ENCODE data around the gene MRPL52. TPM values are rescaled to one million over a fixed set of nuclear protein-coding genes. Genes with fewer than 3 reads are reported as not detected.

Gene MRPL52
- total RNA-seq, 1 donor from 2014 or later = 28.1 TPM

DNA sequence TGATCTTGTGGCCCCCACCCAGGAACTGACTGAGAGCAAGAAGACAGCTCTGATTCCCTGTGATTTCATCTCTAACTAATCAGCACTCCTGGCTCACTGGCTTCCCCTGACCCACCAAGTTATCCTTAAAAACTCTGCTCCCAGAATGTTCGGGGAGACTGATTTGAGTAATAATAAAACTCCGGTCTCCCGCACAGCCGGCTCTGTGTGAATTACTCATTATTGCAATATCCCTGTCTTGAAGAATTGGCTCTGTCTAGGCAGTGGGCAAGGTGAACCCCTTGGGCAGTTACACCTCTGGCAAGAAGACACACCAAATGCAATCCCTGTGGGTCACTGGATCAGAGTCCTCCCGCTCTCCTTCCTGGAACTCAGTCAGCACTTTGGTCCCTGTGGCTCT is 35.7 kb upstream of the MRPL52 start:
- Histone ChIP-seq H3K4me3 (no peak overlapping the region), H3F3A (ENCODE audit: low read depth) (no peaks in the 10 kb centered on the region), H3K27ac (no peak overlapping the region), H3K4me1 (no peaks in the 10 kb centered on the region), H3K9me3 (ENCODE audit: low read depth) (no peaks in the 10 kb centered on the region), H3K9ac (no peak overlapping the region), H3K79me2 (ENCODE audit: low read depth) (no peaks in the 10 kb centered on the region), H2AFZ (replicated peaks) (no peak overlapping the region), H3K36me3 (no peaks in the 10 kb centered on the region), H3K4me2 (no peak overlapping the region), H4K20me1 (ENCODE audit: low read depth) (no peaks in the 10 kb centered on the region), H3K27me3 (no peaks in the 10 kb centered on the region)
- no peaks in the 10 kb centered on the region for H3K36me3 Mint-ChIP-seq
- H3K27ac Mint-ChIP-seq = peak overlapping the region; percentile 69
- no peaks in the 10 kb centered on the region for H3K9me3 Mint-ChIP-seq
- H3K4me3 Mint-ChIP-seq = no peak overlapping the region
- H3K27me3 Mint-ChIP-seq (ENCODE audit: insufficient read depth, low read depth) = peaks cover 6% of the 10 kb centered on the region
- no peak for DNase-seq (ENCODE audit: low spot score)
- H3K4me1 Mint-ChIP-seq = peaks cover 7% of the 10 kb centered on the region
- no peak for TF ChIP-seq CTCF (IDR thresholded peaks at IDR 0.05)
- TF ChIP-seq EZH2 (IDR thresholded peaks at IDR 0.05) = no peak
- no peak for TF ChIP-seq EZH2phosphoT487 (IDR thresholded peaks at IDR 0.05)

- H3K79me2 ChIP-seq (ENCODE audit: low read depth) = no peaks in the 10 kb centered on the region
- H3K36me3 Mint-ChIP-seq = no peaks in the 10 kb centered on the region
- TF ChIP-seq CTCF (IDR thresholded peaks at IDR 0.05) (no peak), EZH2phosphoT487 (IDR thresholded peaks at IDR 0.05) (no peak), EZH2 (IDR thresholded peaks at IDR 0.05) (no peak)
- no peak overlapping the region for H3K27ac Mint-ChIP-seq
- H4K20me1 ChIP-seq (ENCODE audit: low read depth) = no peaks in the 10 kb centered on the region
- H3K4me3 ChIP-seq = no peak overlapping the region
- H3K27me3 Mint-ChIP-seq (ENCODE audit: insufficient read depth, low read depth) = peaks cover 6% of the 10 kb centered on the region
- no peaks in the 10 kb centered on the region for H3K9me3 ChIP-seq (ENCODE audit: low read depth)
- no peak overlapping the region for H2AFZ ChIP-seq (replicated peaks)
- no peaks in the 10 kb centered on the region for H3F3A ChIP-seq (ENCODE audit: low read depth)
- no peak overlapping the region for H3K4me3 Mint-ChIP-seq
- no peak overlapping the region for H3K27ac ChIP-seq
- peaks cover 7% of the 10 kb centered on the region for H3K4me1 Mint-ChIP-seq
- no peaks in the 10 kb centered on the region for H3K27me3 ChIP-seq
- H3K9me3 Mint-ChIP-seq = no peaks in the 10 kb centered on the region
- no peak overlapping the region for H3K4me2 ChIP-seq
- DNase-seq (ENCODE audit: low spot score) = no peak
- no peaks in the 10 kb centered on the region for H3K36me3 ChIP-seq
- H3K4me1 ChIP-seq = no peaks in the 10 kb centered on the region
- no peak overlapping the region for H3K9ac ChIP-seq
Observed at GRCh38 chr14:22794551-22794951, 35.1 kb upstream of the MRPL52 start.

DNA sequence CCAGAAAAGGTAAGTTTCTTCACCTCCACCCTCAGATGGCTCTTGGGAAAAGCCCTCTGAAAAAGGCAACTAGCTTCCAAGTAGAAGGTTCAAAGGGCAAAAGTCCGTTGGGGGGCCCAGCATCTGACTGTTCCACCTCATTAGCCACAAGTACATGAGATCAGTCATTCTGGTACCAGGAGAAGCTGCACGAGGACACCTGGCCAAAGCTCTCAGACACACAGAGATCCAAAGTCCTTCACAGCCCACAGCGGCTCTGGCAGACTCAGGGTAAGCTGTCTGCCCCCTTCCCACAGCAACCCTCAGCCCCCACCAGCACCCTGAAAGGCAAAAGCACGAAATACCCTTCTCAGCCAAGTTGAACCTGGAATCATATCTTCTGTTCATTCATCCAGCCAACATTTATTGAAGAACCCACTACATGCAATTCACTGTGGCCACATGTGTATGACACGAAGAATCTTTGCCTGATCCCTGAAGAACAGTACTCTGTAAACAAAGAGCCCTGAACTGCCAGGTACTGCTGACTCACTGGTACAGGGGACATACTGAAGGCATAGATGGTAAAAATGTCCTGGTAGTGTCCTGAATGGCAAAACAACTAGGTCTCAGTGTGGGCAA is 33.5 kb upstream of the MRPL52 start:
- H3K9me3 Mint-ChIP-seq = no peaks in the 10 kb centered on the region
- H3K4me3 Mint-ChIP-seq = no peak overlapping the region

More for the DNA sequence above, 33.5 kb upstream of the MRPL52 start:
- TF ChIP-seq EZH2phosphoT487 (IDR thresholded peaks at IDR 0.05) = no peak
- TF ChIP-seq EZH2 (IDR thresholded peaks at IDR 0.05) = no peak
- TF ChIP-seq CTCF (IDR thresholded peaks at IDR 0.05) = no peak
- no peak overlapping the region for H3K27ac Mint-ChIP-seq
- Histone ChIP-seq H3K4me1 (no peaks in the 10 kb centered on the region), H3K4me2 (no peak overlapping the region), H3F3A (ENCODE audit: low read depth) (no peaks in the 10 kb centered on the region), H2AFZ (replicated peaks) (no peak overlapping the region), H3K9me3 (ENCODE audit: low read depth) (no peaks in the 10 kb centered on the region), H3K4me3 (no peak overlapping the region), H4K20me1 (ENCODE audit: low read depth) (no peaks in the 10 kb centered on the region), H3K36me3 (no peaks in the 10 kb centered on the region), H3K79me2 (ENCODE audit: low read depth) (no peaks in the 10 kb centered on the region), H3K27ac (no peak overlapping the region), H3K9ac (no peak overlapping the region), H3K27me3 (no peaks in the 10 kb centered on the region)
- peaks cover 8% of the 10 kb centered on the region for H3K27me3 Mint-ChIP-seq (ENCODE audit: insufficient read depth, low read depth)
- no peak for DNase-seq (ENCODE audit: low spot score)
- no peaks in the 10 kb centered on the region for H3K36me3 Mint-ChIP-seq
- H3K4me1 Mint-ChIP-seq = peaks cover 7% of the 10 kb centered on the region
